Panc1 (cell line): ENCODE measurements around the gene NXPH2.

Source experiments
- POLR2AphosphoS5 ChIP-seq: IDR thresholded peaks from 2 replicates; pipeline ENCODE4 v1.6.1; 2012; ENCODE audit warnings: mild to moderate bottlenecking, low read depth, low read length, moderate library complexity
- TF ChIP-seq, protein P1 (sequence below), 2 experiments: IDR thresholded peaks; 2 replicates each; pipeline ENCODE4 v1.6.1; 2011 to 2012; ENCODE audit warnings: low read depth in 2 of 2, control low read depth in 1 of 2, low read length in 1 of 2, mild to moderate bottlenecking in 1 of 2, moderate library complexity in 1 of 2; ENCODE audit not compliant: insufficient read depth in 1 of 2

GRCh38 chr2:138829326-138829919 is 49.2 kb upstream of the NXPH2 start:
- TF ChIP-seq, protein P1, sequence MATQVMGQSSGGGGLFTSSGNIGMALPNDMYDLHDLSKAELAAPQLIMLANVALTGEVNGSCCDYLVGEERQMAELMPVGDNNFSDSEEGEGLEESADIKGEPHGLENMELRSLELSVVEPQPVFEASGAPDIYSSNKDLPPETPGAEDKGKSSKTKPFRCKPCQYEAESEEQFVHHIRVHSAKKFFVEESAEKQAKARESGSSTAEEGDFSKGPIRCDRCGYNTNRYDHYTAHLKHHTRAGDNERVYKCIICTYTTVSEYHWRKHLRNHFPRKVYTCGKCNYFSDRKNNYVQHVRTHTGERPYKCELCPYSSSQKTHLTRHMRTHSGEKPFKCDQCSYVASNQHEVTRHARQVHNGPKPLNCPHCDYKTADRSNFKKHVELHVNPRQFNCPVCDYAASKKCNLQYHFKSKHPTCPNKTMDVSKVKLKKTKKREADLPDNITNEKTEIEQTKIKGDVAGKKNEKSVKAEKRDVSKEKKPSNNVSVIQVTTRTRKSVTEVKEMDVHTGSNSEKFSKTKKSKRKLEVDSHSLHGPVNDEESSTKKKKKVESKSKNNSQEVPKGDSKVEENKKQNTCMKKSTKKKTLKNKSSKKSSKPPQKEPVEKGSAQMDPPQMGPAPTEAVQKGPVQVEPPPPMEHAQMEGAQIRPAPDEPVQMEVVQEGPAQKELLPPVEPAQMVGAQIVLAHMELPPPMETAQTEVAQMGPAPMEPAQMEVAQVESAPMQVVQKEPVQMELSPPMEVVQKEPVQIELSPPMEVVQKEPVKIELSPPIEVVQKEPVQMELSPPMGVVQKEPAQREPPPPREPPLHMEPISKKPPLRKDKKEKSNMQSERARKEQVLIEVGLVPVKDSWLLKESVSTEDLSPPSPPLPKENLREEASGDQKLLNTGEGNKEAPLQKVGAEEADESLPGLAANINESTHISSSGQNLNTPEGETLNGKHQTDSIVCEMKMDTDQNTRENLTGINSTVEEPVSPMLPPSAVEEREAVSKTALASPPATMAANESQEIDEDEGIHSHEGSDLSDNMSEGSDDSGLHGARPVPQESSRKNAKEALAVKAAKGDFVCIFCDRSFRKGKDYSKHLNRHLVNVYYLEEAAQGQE (IDR thresholded peaks at IDR 0.05; ENCODE audit: insufficient read depth in 1 of 2, low read depth in 2 of 2, low read length in 1 of 2), result no peak
- no peak for TF ChIP-seq POLR2AphosphoS5
